Activated CD4-positive, alpha-beta T cell treated with anti-CD3 and anti-CD28 coated beads, Interleukin-2, amount 50 U/mL, for 24 hours (primary cell): Measurements from ENCODE around the gene IL22RA1.

Experiments
- DNase-seq, 2 donors: peaks; one replicate each; pipeline ENCODE4 v3.0.0-alpha.2; 2020; ENCODE audit warnings: low read depth in 1 of 2, low spot score in 1 of 2

Gene IL22RA1

GRCh38 chr1:24117132-24117531, 25.8 kb downstream of the IL22RA1 start:
- no peak for DNase-seq

DNA sequence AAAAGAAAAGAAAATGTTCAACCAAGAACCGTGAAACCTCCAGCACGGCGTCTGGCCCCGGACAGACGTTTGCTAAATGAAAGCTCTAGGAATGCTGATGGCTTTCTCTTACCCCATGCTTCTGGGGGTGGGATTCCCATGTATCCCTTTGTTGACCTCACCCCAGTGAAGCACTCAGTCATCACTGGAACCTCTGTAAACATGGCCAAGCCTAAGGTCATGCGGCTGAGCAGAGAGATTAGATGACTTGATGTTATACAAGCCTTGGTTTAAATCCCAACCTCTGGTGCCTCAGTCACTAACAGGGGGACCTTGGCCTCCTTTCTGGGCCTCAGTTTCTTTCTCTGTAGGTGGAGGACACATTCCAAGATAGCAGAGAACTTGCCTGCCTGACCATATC, 28.2 kb downstream of the IL22RA1 start:
- DNase-seq, result no peak

DNA sequence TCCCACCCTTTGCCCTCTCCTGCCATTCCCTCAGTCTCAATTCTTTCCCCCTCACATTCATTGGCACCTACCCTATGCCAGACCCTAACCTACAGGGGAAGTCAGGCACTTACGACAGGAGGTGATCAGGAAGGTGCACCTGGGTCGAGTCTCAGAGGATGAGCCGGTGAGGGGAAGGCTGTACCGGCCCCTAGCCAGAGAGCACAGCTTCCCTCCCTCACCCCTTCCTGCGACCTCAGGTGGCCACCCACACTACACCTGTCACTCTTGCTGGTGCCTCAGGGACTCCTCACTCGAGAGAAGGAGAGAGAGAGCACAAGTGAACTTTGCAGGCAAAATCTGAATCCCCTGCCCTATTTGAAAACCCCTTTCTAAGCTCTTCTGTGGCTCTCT, 29.3 kb downstream of the IL22RA1 start:
- DNase-seq, result no peak

DNA sequence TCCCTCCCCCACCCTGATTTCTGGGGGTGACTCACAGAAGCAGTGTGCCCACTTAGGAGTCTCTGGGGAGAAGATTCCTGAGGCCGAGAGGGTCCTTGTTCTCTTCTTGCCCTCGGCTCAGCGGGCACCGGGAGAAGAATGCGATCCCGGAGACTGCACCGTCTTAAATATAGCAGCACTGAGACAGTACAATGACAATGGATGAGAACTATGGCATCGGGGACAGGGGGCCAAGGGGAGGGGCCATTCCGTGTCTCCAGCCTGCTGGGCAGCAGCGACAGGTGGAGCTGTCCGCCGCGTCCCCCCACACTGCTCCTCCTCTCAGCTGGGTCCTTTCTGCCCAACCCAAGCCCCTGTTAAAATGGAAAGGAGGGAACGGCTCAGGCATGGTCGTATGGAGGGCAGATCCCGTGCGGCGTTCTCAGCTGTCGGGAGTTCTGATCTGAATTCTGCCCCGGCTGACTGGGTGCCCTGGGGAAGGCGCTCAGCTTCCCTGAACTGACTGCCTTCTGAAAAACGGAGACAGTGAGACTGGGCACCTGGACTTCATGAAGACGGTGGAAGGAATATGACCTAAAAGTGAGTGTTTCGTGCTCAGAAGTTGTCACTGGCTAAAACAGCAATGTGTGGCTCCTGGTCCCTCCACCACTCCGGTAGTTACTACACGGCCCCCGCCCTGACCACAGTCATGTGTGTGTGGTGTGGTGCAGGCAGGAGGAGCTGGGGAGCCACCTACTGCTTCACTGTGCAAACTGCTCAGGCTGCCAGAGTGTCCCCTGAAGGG, 30.8 kb downstream of the IL22RA1 start, which contains the start of gene MYOM3:
Gene MYOM3 (minus strand): TSS at position 140 of the 784 bp plus-strand sequence. CDS start 3,499 bp downstream, outside the sequence.
- peak; percentile 7 to 26 for DNase-seq

GRCh38 chr1:24111262-24111995, 31.5 kb downstream of the IL22RA1 start:
- DNase-seq, result no peak

- no peak for DNase-seq
Measured at GRCh38 chr1:24110642-24111261, 32.2 kb downstream of the IL22RA1 start.

DNA sequence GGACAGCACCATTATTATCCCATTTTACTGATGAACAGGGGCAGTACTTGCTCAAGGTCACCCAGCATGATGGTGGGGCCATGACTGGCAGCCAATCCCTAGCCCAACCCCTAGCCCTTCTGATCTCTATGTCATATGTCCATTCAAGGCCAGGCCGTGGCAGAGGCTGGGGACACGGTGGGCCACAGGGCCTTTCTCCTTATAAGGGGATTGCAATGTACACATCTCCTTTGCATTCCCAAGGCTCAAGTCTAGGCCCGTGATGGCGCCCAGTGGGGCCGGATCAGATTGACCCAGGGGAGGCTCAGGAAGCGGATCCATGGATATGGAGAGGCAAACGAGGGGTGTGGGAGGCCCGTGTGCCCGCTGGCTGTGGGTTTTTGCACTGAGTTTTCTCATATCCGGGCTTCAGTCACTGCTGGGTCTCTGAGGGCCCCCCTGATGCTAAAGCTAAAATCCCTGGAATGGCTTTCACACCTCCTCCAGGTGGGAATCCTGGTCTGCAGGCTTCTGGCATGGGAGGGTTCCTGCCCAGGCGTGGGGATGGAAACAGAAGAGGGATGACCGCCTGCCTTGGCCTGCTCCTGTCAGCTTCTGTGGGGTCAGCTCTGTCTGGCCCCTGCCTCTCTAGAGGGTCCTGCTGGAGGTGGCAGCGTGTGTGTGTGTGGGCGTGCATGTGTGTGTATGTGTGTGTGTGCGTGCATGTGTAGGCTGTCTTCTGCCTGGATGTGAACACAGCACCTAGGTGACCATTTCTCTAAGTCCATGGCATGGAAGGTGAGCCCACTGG, 33.1 kb downstream of the IL22RA1 start:
- DNase-seq, result no peak

GRCh38 chr1:24109166-24109483, 33.8 kb downstream of the IL22RA1 start:
- DNase-seq, result no peak

GRCh38 chr1:24108334-24109165, 34.4 kb downstream of the IL22RA1 start:
- DNase-seq, result no peak

DNA sequence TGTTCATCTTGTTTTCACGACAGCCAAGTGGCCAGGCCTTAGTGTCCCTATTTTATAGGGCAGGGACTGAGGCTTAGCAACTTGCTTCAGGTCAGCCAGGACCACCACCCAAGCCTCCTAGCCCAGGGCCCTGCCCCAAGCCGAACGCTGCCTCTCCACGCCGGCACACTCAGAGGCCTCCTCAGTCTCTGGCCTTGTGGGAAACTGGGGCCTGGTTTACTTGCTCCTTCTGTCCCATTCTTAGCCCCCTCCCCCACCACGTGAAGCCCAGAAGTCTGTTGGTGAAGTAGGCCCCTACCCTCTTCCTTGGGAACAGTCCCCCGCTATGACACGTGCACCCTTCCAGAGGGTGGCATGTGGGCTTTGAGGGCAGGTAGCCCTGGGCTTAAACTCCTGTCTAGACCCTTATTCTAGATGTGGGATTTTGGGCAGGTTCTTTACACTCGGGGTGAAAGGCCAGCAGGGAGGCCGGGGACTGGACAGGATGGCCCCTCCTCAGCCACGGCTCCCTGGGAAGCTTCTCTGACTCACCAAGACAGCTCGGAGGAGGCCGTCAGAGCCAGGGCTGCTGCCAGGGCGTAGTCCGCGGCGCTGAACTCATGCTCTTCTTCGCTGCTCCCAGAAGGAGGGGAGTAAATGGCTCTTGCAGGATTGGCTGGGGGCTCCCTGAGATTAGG, 35.3 kb downstream of the IL22RA1 start:
- DNase-seq, result no peak

GRCh38 chr1:24105368-24106160, 37.4 kb downstream of the IL22RA1 start:
- no peak for DNase-seq

DNA sequence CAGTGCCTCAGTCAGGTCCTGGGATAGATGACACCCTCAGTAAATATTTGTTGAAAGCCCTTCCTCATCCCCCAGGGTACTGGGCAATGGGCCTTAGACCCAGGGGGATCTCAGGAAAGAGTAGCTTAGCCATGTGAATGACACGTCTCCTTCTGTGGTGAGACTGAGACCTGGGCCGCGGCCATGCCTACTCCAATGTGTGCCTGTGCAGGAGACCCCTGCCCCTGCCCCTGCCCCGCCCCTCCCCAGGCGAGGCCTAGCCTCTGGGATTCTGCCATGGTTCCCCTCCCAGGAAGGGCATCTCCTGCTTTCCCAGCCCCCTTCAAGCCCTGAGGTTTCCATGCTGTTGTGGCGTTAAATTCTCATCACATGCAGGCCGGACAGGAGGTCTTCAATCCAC, 38.1 kb downstream of the IL22RA1 start:
- DNase-seq, result no peak

DNA sequence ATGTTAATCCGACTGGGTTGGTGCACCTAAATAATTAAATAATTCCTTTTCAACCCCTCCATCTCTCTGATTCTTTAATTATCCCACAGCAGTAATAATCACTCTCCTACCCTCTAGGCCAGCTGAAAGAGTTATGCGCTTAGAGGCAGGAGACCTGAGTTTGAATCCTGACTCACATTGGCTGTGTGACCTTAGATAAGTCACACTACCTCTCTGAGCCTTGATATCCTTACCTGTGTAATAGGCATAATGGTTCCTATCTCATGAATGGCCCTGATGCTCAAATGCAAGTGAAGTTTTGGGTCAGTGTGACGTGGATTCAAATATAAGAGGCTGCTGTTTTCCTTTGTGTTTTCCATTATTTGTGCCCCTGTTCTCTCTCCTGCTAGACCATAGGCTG, 39.1 kb downstream of the IL22RA1 start:
- no peak for DNase-seq

DNA sequence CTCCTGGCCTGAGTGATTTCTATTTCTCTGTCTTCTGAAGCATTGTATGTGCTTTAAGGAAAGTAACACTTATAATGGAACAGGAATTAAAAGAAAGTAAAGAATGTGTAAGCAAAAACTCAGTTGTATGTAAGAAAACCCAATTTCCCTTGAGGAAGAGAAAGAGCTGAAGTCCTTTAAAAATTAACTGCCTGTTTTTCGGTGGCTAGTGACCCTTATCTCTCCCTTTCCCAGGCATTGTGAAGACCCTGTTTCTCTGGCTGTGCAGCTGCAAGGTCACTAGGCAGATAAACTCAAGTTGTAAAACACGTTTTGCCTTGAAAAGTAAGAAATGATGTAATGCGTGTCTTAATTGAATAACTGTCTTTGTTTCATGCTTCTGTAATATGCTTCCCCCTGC, 39.5 kb downstream of the IL22RA1 start:
- DNase-seq, result no peak

- no peak for DNase-seq
Measured at GRCh38 chr1:24102961-24103360, 40.0 kb downstream of the IL22RA1 start.

DNA sequence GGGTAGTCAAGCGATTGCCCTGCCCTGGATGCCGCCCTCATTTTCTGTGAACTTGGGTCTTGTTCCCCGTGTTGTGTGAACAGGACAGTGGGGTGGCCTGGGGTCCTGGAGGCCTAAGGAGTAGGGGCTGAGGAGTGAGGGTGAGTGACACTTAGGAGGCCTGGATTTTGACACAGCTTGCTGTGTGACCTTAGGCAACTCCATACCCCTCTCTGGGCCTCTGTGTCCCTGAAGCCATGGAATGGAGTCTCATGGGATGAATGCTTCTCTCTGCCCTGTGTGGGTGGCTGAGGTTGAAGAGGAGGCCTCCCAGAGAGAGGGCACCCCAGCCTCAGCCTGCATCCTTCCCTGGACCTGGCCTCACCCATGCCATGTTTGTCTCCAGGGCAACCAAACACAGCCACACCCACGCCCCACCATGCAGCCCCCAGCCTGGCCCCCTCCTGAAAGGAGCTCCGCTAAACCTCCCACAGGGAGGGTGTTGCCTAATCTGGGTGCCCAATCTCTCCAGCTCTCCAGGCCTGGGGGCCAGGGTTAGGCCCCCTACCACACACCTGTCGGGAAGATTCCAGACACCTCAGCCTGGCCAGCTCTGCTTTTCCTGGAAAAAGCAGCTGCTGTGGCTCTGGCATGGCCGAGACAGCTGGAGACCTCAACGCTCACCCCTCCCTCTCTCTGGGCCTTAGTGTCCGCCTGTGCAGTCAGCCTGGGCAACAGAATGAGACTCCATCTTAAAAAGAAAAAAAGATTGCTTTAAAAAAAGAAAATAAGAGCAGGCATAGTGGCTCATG, 40.9 kb downstream of the IL22RA1 start:
- DNase-seq, result no peak

GRCh38 chr1:24100945-24101737, 41.8 kb downstream of the IL22RA1 start:
- no peak for DNase-seq
